Activated naive CD8-positive, alpha-beta T cell treated with anti-CD3 and anti-CD28 coated beads for 36 hours (primary cell): Measurements from ENCODE around the gene TSPO2. TPM values are rescaled to one million over a fixed set of nuclear protein-coding genes. Genes with fewer than 3 reads are reported as not detected.

Experiments
- DNase-seq: peaks from one replicate; pipeline ENCODE4 v3.0.0; 2021
- H3K27ac Mint-ChIP-seq: one replicate; pipeline ENCODE4 v1.8.0; 2022; ENCODE audit warnings: mild to moderate bottlenecking, moderate library complexity, mixed read lengths
- H3K27me3 Mint-ChIP-seq: one replicate; pipeline ENCODE4 v1.8.0; 2022; ENCODE audit warnings: mild to moderate bottlenecking, mixed read lengths
- H3K36me3 Mint-ChIP-seq: one replicate; pipeline ENCODE4 v1.8.0; 2021; ENCODE audit warnings: mild to moderate bottlenecking, mixed read lengths
- H3K4me1 Mint-ChIP-seq: one replicate; pipeline ENCODE4 v1.8.0; 2021; ENCODE audit warnings: mixed read lengths
- H3K4me3 Mint-ChIP-seq: one replicate; pipeline ENCODE4 v1.8.0; 2022; ENCODE audit warnings: mild to moderate bottlenecking, moderate library complexity, mixed read lengths
- H3K9me3 Mint-ChIP-seq: one replicate; pipeline ENCODE4 v1.8.0; 2022; ENCODE audit warnings: mixed read lengths
- total RNA-seq, 2 experiments: library from RNA; stranded (reverse); gene quantifications; one replicate each; pipeline ENCODE4 v1.2.3, GENCODE V29; 2021

Gene TSPO2
- total RNA-seq, 2 experiments from 2014 or later = not detected

DNA sequence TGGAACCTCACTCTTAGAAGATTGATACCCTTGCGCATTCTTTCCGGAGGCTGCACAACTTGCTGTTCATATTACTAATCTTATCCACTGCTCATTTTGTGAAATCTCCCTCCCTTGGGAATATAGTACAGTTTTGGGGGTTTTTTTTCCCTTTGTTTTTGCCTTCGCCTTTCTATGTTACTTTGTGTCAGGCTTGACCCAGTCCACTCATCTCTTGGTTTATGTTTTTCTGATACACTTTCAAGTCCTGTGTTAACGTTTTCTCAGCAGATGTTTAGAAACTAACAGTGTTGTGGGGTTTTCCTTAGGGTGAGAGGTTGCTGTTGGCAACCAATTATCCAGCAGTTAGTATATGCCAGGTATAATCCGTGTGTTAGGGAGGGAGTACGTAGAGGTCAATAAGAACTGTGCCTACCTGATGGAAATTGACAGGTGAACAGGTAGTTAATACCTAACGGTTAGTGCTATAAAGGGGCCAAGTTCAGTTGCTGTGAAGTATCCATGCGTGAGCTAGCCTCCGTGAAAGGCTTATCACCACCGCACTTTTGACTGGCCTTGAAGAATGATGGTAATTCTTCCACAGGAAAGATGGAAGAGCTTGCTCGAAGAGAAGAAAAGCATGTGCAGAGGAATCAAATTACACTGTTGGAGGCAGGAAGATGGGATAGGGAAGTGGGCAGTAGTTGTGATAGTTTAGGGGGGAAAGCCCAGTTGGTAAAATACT is 31.9 kb downstream of the TSPO2 start:
- H3K36me3 Mint-ChIP-seq = peaks cover 23% of the 10 kb centered on the region

DNA sequence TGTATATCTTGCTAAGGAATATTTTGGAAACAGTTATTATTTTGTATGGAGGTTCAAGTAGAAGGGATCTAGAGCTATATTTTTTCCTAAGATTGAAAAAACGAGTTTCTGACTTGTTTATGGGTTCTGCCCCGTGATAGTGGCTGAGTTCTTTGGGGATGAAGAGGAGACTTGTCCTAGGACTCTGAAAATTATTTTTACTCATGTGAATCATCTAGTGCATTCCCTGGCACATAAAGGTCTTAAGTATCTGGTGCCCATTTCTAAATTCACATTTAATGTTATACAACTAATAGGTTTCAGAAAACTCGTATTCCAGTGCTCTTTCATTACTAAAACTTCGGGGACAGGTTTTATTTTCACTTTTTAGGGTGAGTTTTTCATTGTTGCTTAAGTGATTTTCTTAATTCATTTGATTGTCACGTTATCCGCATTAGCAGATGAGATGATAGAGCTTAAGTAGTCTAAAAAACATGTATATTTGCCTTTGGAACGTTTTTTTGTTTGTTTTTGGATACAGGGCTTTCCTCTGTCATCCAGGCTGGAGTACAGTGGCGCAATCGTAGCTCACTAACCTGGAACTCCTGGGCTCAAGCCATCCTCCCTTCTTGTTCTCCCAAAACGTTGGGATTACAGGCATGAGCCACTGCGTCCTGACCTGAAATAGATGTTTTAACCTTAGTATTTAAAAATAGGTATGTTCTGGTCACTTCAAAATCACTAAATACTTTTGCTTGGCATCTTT is 32.6 kb downstream of the TSPO2 start:
- H3K9me3 Mint-ChIP-seq = no peaks in the 10 kb centered on the region
- peak overlapping the region; percentile 92 for H3K27ac Mint-ChIP-seq
- no peaks in the 10 kb centered on the region for H3K27me3 Mint-ChIP-seq
- peaks cover 28% of the 10 kb centered on the region for H3K36me3 Mint-ChIP-seq
- peak overlapping the region; percentile 94 for H3K4me3 Mint-ChIP-seq
- H3K4me1 Mint-ChIP-seq = peaks cover 54% of the 10 kb centered on the region
- DNase-seq = no peak

More for the DNA sequence above, 31.9 kb downstream of the TSPO2 start:
- DNase-seq = no peak
- Mint-ChIP-seq H3K27ac (peak overlapping the region; percentile 92), H3K9me3 (no peaks in the 10 kb centered on the region), H3K4me1 (peaks cover 53% of the 10 kb centered on the region), H3K27me3 (no peaks in the 10 kb centered on the region), H3K4me3 (peak overlapping the region; percentile 94)

- peak overlapping the region; percentile 28 for H3K27ac Mint-ChIP-seq
- peaks cover 58% of the 10 kb centered on the region for H3K4me1 Mint-ChIP-seq
- no peak for DNase-seq
- peaks cover 34% of the 10 kb centered on the region for H3K36me3 Mint-ChIP-seq
- H3K27me3 Mint-ChIP-seq = no peaks in the 10 kb centered on the region
- H3K9me3 Mint-ChIP-seq = no peaks in the 10 kb centered on the region
- peak overlapping the region; percentile 2 for H3K4me3 Mint-ChIP-seq
These were observed 33.7 kb downstream of the TSPO2 start for GRCh38 chr6:41075651-41076626.

- no peaks in the 10 kb centered on the region for H3K9me3 Mint-ChIP-seq
- DNase-seq = no peak
- H3K4me1 Mint-ChIP-seq = peaks cover 62% of the 10 kb centered on the region
- no peak overlapping the region for H3K4me3 Mint-ChIP-seq
- H3K36me3 Mint-ChIP-seq = peaks cover 37% of the 10 kb centered on the region
- no peak overlapping the region for H3K27ac Mint-ChIP-seq
- no peaks in the 10 kb centered on the region for H3K27me3 Mint-ChIP-seq
These were observed 35.3 kb downstream of the TSPO2 start for GRCh38 chr6:41077536-41077935.

DNA sequence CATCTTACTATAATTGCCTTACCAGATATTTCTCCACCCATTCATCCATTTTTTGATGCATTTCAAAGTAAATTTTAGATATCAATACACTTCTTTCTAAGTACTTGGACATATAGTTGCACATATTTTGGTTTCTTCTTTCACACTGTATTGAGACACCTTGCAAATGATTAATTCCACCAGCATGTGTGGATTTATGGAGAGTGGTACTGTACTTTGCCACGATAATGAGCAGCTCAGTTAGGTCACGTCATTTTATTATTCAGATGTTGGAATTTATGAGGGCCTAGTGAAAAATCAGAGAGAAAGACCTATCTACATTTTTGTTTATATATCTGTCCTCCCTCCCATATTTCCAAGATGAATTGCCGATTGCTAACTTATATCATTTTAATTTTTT is 35.8 kb downstream of the TSPO2 start:
- H3K27me3 Mint-ChIP-seq = no peaks in the 10 kb centered on the region
- no peak overlapping the region for H3K27ac Mint-ChIP-seq
- no peak for DNase-seq
- no peaks in the 10 kb centered on the region for H3K9me3 Mint-ChIP-seq
- H3K4me3 Mint-ChIP-seq = no peak overlapping the region
- peaks cover 40% of the 10 kb centered on the region for H3K36me3 Mint-ChIP-seq
- peaks cover 62% of the 10 kb centered on the region for H3K4me1 Mint-ChIP-seq

- Mint-ChIP-seq H3K4me1 (peaks cover 62% of the 10 kb centered on the region), H3K9me3 (no peaks in the 10 kb centered on the region), H3K4me3 (no peak overlapping the region), H3K27me3 (no peaks in the 10 kb centered on the region), H3K27ac (peak overlapping the region; percentile 70), H3K36me3 (peaks cover 39% of the 10 kb centered on the region)
- no peak for DNase-seq
These were observed 36.8 kb downstream of the TSPO2 start for GRCh38 chr6:41079080-41079479.

GRCh38 chr6:41080621-41081020 is 38.4 kb downstream of the TSPO2 start:
- no peaks in the 10 kb centered on the region for H3K27me3 Mint-ChIP-seq
- peak overlapping the region; percentile 80 for H3K27ac Mint-ChIP-seq
- peaks cover 47% of the 10 kb centered on the region for H3K4me1 Mint-ChIP-seq
- no peaks in the 10 kb centered on the region for H3K9me3 Mint-ChIP-seq
- no peak for DNase-seq
- H3K4me3 Mint-ChIP-seq = peak overlapping the region; percentile 0
- H3K36me3 Mint-ChIP-seq = peaks cover 36% of the 10 kb centered on the region

- peaks cover 39% of the 10 kb centered on the region for H3K36me3 Mint-ChIP-seq
These were observed 40.8 kb downstream of the TSPO2 start for GRCh38 chr6:41083072-41083471.

DNA sequence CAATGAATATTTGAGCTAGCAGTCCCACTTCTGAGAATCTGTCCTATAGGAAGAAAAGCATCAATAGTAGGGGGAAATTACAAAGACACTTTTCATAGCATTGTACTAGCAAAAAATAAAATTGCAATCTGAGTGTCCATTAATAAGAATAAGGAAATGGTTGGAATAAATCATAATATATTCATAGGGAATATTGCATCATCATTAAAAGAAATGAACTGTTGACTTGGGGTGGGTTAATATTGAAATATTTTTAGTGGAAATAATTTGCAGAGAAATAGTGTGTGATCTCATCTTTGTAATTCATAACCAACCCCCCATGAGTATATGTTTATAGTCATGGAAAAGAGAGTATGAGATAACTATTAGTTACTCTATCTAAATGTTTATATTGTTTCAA is 42.9 kb downstream of the TSPO2 start:
- H3K4me3 Mint-ChIP-seq = no peak overlapping the region
- H3K4me1 Mint-ChIP-seq = peaks cover 20% of the 10 kb centered on the region
- H3K36me3 Mint-ChIP-seq = peaks cover 38% of the 10 kb centered on the region
- no peak overlapping the region for H3K27ac Mint-ChIP-seq
- no peaks in the 10 kb centered on the region for H3K27me3 Mint-ChIP-seq
- no peaks in the 10 kb centered on the region for H3K9me3 Mint-ChIP-seq
- DNase-seq = no peak

More at GRCh38 chr6:41083072-41083471, 40.8 kb downstream of the TSPO2 start:
- Mint-ChIP-seq H3K4me1 (peaks cover 35% of the 10 kb centered on the region), H3K4me3 (no peak overlapping the region), H3K27me3 (no peaks in the 10 kb centered on the region), H3K9me3 (no peaks in the 10 kb centered on the region), H3K27ac (no peak overlapping the region)
- no peak for DNase-seq

GRCh38 chr6:41088451-41088850 is 46.2 kb downstream of the TSPO2 start:
- no peaks in the 10 kb centered on the region for H3K9me3 Mint-ChIP-seq
- no peaks in the 10 kb centered on the region for H3K27me3 Mint-ChIP-seq
- H3K4me3 Mint-ChIP-seq = no peak overlapping the region
- no peak overlapping the region for H3K27ac Mint-ChIP-seq
- H3K36me3 Mint-ChIP-seq = peaks cover 24% of the 10 kb centered on the region
- no peak for DNase-seq
- peaks cover 4% of the 10 kb centered on the region for H3K4me1 Mint-ChIP-seq

DNA sequence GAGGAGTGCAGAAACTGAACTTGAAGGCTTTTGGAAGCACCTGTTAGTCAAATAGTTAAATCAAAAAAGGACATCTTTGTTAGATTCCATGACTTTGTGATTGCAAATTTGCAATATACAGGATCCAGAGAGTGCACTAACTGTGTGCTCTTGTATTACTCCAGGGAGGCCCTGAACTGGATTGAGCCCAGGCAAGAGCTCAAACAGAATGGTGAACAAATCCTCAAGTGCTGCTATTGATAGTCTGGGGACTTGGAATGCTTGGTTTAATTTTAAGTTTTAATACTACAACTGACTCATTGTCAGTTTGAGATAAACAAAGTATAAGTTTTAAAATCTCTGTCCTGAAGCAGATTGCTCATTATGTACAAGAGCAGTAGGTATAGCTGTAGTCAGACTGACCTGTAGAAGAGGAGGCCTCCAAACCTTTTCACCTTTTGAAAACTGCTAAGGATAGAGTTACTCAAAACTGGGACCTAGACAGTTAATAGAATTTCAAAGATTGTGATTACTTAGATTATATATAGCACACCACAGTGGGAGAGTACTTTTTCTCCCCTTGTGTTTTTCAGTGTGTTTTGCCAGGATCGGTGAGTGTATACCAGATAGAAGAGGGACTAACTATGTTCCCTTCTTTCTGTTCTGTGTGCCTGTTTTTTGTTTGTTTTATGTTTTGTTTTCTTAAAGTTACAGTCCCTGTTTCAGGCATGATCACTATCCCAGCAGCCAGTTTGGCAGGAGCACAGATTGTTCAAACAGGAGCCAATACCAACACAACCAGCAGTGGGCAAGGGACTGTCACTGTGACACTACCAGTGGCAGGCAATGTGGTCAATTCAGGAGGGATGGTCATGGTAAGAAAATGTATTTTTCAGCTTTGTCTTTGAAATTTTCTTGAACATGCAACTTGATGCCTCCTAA is 48.8 kb downstream of the TSPO2 start:
- H3K27ac Mint-ChIP-seq = no peak overlapping the region
- no peaks in the 10 kb centered on the region for H3K9me3 Mint-ChIP-seq
- no peaks in the 10 kb centered on the region for H3K27me3 Mint-ChIP-seq
- no peak overlapping the region for H3K4me3 Mint-ChIP-seq
- no peak for DNase-seq
- peaks cover 23% of the 10 kb centered on the region for H3K36me3 Mint-ChIP-seq
- H3K4me1 Mint-ChIP-seq = no peaks in the 10 kb centered on the region

- H3K9me3 Mint-ChIP-seq = no peaks in the 10 kb centered on the region
- peaks cover 26% of the 10 kb centered on the region for H3K36me3 Mint-ChIP-seq
- H3K27ac Mint-ChIP-seq = no peak overlapping the region
- H3K27me3 Mint-ChIP-seq = no peaks in the 10 kb centered on the region
- no peak for DNase-seq
- H3K4me3 Mint-ChIP-seq = no peak overlapping the region
- H3K4me1 Mint-ChIP-seq = peaks cover 1% of the 10 kb centered on the region
These were observed 50.3 kb downstream of the TSPO2 start for GRCh38 chr6:41092421-41093140.

DNA sequence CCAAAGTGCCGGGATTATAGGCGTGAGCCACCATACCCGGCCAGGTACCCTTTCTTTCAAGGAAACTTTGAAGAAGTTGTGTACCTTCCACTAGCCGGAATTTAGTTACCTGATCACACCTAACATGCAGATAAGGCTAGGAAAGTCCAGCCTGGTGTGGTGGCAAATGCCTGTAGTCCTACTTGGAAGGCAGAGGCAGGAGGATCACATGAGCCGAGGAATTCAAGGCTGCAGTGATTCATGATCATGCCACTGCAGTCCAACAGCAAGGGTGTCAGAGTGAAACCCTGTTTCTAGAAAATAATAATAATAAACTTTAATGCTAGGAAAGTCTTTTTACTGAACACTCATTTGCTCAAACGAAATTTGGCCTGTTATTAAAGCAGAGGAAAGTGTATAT is 51.5 kb downstream of the TSPO2 start:
- Mint-ChIP-seq H3K27ac (no peak overlapping the region), H3K36me3 (peaks cover 26% of the 10 kb centered on the region), H3K4me1 (peaks cover 1% of the 10 kb centered on the region), H3K27me3 (no peaks in the 10 kb centered on the region), H3K4me3 (no peak overlapping the region), H3K9me3 (no peaks in the 10 kb centered on the region)
- no peak for DNase-seq
